OCI-LY7 (cell line): ENCODE measurements around the gene PLEKHS1. TPM values are rescaled to one million over a fixed set of nuclear protein-coding genes. Genes with fewer than 3 reads are reported as not detected.

Source experiments
- BruUV-seq: library from RNA; stranded (reverse); fragments of 400-500 nt; replicated peaks from 2 replicates; lab custom pipeline; 2021; lab: Mats Ljungman, UMichigan
- CTCF ChIA-PET: fragments of 300-600 bp; sonication (Branson Sonifier 250); formaldehyde crosslinking; loops from one replicate; lab custom pipeline; 2022; ENCODE audit warnings: antibody characterized with exemption; ENCODE audit not compliant: unreplicated experiment; lab: Charles Lee
- POLR2A ChIA-PET: fragments of 300-600 bp; sonication (Branson Sonifier 250); formaldehyde crosslinking; loops from one replicate; lab custom pipeline; 2022; ENCODE audit warnings: antibody characterized with exemption; lab: Charles Lee
- DNase-seq: peaks from one replicate; pipeline ENCODE4 v3.0.0-alpha.2; 2015; ENCODE audit warnings: low spot score
- H2AFZ ChIP-seq: fragments of 200-600 bp; sonication (generic), shearing (Covaris generic); 2 replicates; pipeline ENCODE4 v1.6.1; 2014; ENCODE audit warnings: mild to moderate bottlenecking, antibody characterized with exemption, low read length, moderate library complexity
- H3K27ac ChIP-seq: fragments of 200-600 bp; sonication (generic); 2 replicates; pipeline ENCODE4 v1.5.1; 2014; ENCODE audit warnings: mixed run types, low read depth, mild to moderate bottlenecking, moderate library complexity, low read length, inconsistent platforms; ENCODE audit not compliant: poor library complexity, severe bottlenecking
- H3K36me3 ChIP-seq: fragments of 200-600 bp; sonication (generic); 2 replicates; pipeline ENCODE4 v1.6.1; 2014; ENCODE audit warnings: mild to moderate bottlenecking, antibody characterized with exemption, low read length, moderate library complexity, mixed read lengths; ENCODE audit not compliant: insufficient read depth
- H3K4me1 ChIP-seq: fragments of 200-600 bp; sonication (generic); 2 replicates; pipeline ENCODE4 v1.5.1; 2014; ENCODE audit warnings: mild to moderate bottlenecking, low read length; ENCODE audit not compliant: insufficient read depth, poor library complexity, severe bottlenecking
- H3K4me2 ChIP-seq: fragments of 200-600 bp; sonication (generic); 2 replicates; pipeline ENCODE4 v1.6.1; 2014; ENCODE audit warnings: mild to moderate bottlenecking, low read length
- H3K4me3 ChIP-seq: fragments of 200-600 bp; sonication (generic); 2 replicates; pipeline ENCODE4 v1.5.1; 2014; ENCODE audit warnings: mild to moderate bottlenecking, low read depth, low read length; ENCODE audit not compliant: poor library complexity, severe bottlenecking
- H3K79me2 ChIP-seq: fragments of 200-600 bp; sonication (generic); 2 replicates; pipeline ENCODE4 v1.6.1; 2016; ENCODE audit warnings: low read depth, mild to moderate bottlenecking, low read length, moderate library complexity, mixed read lengths; ENCODE audit not compliant: insufficient read depth
- H3K9me2 ChIP-seq: fragments of 200-600 bp; sonication (generic); 2 replicates; pipeline ENCODE4 v1.6.1; 2016; ENCODE audit warnings: mild to moderate bottlenecking, low read length, mixed read lengths; ENCODE audit not compliant: insufficient read depth
- H3K9me3 ChIP-seq: fragments of 200-600 bp; sonication (generic); 2 replicates; pipeline ENCODE4 v1.6.1; 2014; ENCODE audit warnings: mild to moderate bottlenecking, mixed run types, low read length, mixed read lengths
- H4K20me1 ChIP-seq: fragments of 200-600 bp; sonication (generic); 2 replicates; pipeline ENCODE4 v1.6.1; 2014; ENCODE audit warnings: mild to moderate bottlenecking, antibody characterized with exemption, low read length, moderate library complexity, mixed read lengths; ENCODE audit not compliant: insufficient read depth
- EZH2phosphoT487 ChIP-seq: fragments of 200-600 bp; sonication (generic); IDR thresholded peaks from 2 replicates; pipeline ENCODE4 v1.6.1; 2018; ENCODE audit warnings: low read depth, borderline replicate concordance, mild to moderate bottlenecking, mixed run types, antibody characterized with exemption, low read length, moderate library complexity, mixed read lengths
- intact Hi-C: fragments of 100-400 bp; cut with micrococcal nuclease; formaldehyde crosslinking; loops from one replicate; pipeline ENCODE4 v1.10.0; 2022; ENCODE audit not compliant: unreplicated experiment
- total RNA-seq, 2 experiments: library from RNA; depleted of rRNA in 1 of 2; stranded (reverse); fragments of >200 nt in 1 of 2; shearing (Covaris generic) in 1 of 2; gene quantifications; 2 replicates each; pipeline ENCODE4 v1.2.3, GENCODE V29; 2014 to 2022
- TF ChIP-seq, protein P1 (sequence below): fragments of 200-600 bp; sonication (generic); conservative IDR thresholded peaks from 2 replicates; pipeline ENCODE4 v1.5.1; 2014; ENCODE audit warnings: mild to moderate bottlenecking, antibody characterized with exemption, low read length, moderate library complexity, mixed read lengths

PLEKHS1 gene
- total RNA-seq, 2 experiments from 2014 or later, result not detected

DNA sequence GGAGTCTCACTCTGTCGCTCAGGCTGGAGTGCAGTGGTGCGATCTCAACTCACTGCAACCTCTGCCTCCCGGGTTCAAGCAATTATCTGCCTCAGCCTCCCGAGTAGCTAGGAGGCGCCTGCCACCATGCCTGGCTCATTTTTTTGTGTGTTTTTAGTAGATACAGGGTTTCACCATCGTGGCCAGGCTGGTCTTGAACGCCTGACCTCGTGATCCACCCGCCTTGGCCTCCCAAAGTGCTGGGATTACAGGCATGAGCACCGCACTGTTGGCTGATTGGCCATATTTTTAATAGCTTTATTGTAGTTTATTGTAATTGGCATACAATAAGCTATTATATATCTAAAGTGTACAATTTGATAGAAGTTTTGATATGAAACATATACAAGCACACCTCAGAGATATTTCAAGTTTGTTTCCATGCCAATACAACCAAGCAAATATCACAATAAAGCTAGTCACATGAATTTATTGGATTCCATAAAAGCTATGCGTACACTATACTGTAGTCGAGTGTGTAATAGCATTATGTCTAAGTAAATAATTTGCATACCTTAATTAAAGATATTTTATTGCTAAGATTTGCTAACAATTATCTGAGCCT lies 5.6 kb downstream of the PLEKHS1 start:
- intact Hi-C loops, result no loop called here
- Histone ChIP-seq H4K20me1 (no peaks in the 10 kb centered on the region), H3K4me1 (no peaks in the 10 kb centered on the region), H3K4me3 (no peak overlapping the region), H3K36me3 (no peaks in the 10 kb centered on the region), H3K79me2 (no peaks in the 10 kb centered on the region), H3K9me3 (no peaks in the 10 kb centered on the region), H2AFZ (no peak overlapping the region), H3K4me2 (no peak overlapping the region), H3K27ac (no peak overlapping the region), H3K9me2 (no peaks in the 10 kb centered on the region)
- POLR2A ChIA-PET, result interaction anchor here (0.5 to 0.7 kb wide), 2 partner anchors 10 to 11 kb away, joined by 3 to 5 read pairs; no protein-coding TSS in a partner anchor
- no peak for TF ChIP-seq EZH2phosphoT487
- TF ChIP-seq, protein P1, sequence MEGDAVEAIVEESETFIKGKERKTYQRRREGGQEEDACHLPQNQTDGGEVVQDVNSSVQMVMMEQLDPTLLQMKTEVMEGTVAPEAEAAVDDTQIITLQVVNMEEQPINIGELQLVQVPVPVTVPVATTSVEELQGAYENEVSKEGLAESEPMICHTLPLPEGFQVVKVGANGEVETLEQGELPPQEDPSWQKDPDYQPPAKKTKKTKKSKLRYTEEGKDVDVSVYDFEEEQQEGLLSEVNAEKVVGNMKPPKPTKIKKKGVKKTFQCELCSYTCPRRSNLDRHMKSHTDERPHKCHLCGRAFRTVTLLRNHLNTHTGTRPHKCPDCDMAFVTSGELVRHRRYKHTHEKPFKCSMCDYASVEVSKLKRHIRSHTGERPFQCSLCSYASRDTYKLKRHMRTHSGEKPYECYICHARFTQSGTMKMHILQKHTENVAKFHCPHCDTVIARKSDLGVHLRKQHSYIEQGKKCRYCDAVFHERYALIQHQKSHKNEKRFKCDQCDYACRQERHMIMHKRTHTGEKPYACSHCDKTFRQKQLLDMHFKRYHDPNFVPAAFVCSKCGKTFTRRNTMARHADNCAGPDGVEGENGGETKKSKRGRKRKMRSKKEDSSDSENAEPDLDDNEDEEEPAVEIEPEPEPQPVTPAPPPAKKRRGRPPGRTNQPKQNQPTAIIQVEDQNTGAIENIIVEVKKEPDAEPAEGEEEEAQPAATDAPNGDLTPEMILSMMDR, result no peak
- CTCF ChIA-PET, result no interaction called here
- no peak for DNase-seq
- BruUV-seq, result no TSS peak

DNA sequence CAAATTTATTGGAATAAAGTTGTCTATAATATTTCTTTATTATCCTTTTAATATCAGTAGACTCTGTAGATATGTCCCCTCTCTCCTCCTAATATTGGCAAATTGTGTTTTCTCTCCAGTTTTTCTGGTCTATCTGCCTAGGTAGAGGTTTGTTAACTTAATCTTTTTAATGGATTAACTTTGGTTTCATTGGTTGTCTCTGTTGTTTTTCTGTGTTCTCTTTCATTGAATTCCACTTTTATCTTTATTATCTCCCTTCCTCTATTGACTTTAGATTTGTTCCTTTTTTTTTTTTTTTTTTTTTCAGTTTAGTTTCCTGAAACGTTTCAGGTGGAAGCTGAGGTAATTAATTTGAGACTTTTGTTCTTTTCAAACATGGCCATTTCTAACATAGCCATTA lies 10.6 kb downstream of the PLEKHS1 start:
- Histone ChIP-seq H3K9me2 (no peaks in the 10 kb centered on the region), H3K9me3 (0 out of 2 replicates have a peak, but pooled peaks cover 4% of the 10 kb centered on the region), H3K36me3 (no peaks in the 10 kb centered on the region), H3K79me2 (no peaks in the 10 kb centered on the region), H4K20me1 (no peaks in the 10 kb centered on the region), H3K27ac (no peak overlapping the region), H2AFZ (no peak overlapping the region), H3K4me3 (no peak overlapping the region), H3K4me2 (no peak overlapping the region), H3K4me1 (no peaks in the 10 kb centered on the region)
- no peak for TF ChIP-seq EZH2phosphoT487
- TF ChIP-seq, protein P1, result no peak
- POLR2A ChIA-PET, result interaction anchor here (0.6 kb wide), 3 partner anchors 22 to 272 kb away, joined by 3 read pairs; no protein-coding TSS in a partner anchor
- DNase-seq, result no peak
- CTCF ChIA-PET, result no interaction called here
- no TSS peak for BruUV-seq
- intact Hi-C loops, result no loop called here

DNA sequence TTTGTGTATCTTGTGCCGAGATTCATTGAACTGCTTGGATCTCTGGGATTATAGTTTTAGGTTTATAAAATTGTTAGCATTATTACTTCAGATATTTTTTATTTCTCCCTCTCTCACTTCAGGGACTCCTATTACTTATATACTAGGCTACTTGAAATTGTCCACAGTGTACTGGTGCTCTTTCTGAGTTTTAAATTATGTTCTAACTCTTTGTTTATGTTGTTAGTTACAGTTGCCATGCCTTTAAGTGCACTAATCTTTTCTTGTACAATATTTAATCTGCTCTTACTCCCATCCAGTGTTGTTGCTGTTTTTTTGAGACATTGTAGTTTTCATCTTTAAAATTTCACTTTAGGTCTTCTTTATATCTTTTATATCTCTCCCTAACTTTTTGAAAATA lies 13.1 kb downstream of the PLEKHS1 start:
- H3K79me2 ChIP-seq, result no peaks in the 10 kb centered on the region
- no peak for TF ChIP-seq EZH2phosphoT487
- TF ChIP-seq, protein P1, result no peak
- CTCF ChIA-PET, result no interaction called here

More for the DNA sequence above, 13.1 kb downstream of the PLEKHS1 start:
- H3K4me1 ChIP-seq, result no peaks in the 10 kb centered on the region
- BruUV-seq, result no TSS peak
- no peak overlapping the region for H2AFZ ChIP-seq
- no peak overlapping the region for H3K27ac ChIP-seq
- H3K4me2 ChIP-seq, result no peak overlapping the region
- H3K9me3 ChIP-seq, result 0 out of 2 replicates have a peak, but pooled peaks cover 4% of the 10 kb centered on the region
- H4K20me1 ChIP-seq, result no peaks in the 10 kb centered on the region
- H3K36me3 ChIP-seq, result no peaks in the 10 kb centered on the region
- H3K4me3 ChIP-seq, result no peak overlapping the region
- POLR2A ChIA-PET, result no interaction called here
- no peak for DNase-seq
- no peaks in the 10 kb centered on the region for H3K9me2 ChIP-seq
- intact Hi-C loops, result no loop called here
